ENCODE results near the gene MANSC4.
A peak's percentile ranks its signal among the peaks of the same experiment; 100 is the strongest.
"Not testable (repeated sequence)": the region's sequence is repeated elsewhere in the genome, so short reads cannot be mapped to it uniquely, and the experiment has no call there.

The MANSC4 gene

DNA sequence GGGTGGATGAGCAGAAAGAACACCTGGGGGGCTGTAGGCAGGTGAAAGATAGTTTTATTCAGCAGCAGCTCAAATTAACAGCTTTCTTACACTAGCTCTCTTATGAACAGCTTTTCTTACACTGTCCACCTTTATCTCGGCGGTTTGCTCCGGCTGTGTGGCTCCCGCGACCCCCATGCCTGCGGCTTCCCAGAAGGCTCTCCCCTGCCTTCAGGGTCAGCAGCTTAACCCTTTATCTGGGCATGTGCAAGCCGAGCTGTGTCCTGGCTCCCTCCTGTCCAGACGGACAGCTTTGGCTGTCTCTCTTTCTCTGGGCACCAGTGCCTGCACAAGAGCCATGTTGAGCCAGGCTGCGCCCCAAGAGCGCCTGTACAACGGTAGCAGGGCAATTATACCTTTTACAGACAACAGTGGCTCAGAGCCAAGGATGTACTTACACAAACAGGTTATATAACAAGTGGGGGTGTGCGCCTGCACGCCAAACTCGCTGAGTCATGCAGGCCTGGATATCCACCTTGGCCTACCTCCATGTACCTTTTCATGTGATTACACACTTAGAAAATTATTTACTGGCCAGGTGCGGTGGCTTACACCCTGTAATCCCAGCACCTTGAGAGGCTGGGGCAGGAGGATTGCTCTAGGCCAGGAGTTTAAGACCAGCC, 28.5 kb downstream of the MANSC4 start:
- peak in 1 of 5 experiments; percentile 20 for DNase-seq

- no peak for DNase-seq
Observed at GRCh38 chr12:27747111-27747820, 32.8 kb downstream of the MANSC4 start.

GRCh38 chr12:27745734-27746133, 34.3 kb downstream of the MANSC4 start:
- DNase-seq: not testable (repeated sequence)

- DNase-seq: no peak
Observed at GRCh38 chr12:27743601-27744000, 36.4 kb downstream of the MANSC4 start.

GRCh38 chr12:27734321-27734720, 45.7 kb downstream of the MANSC4 start:
- not testable (repeated sequence) for DNase-seq

DNA sequence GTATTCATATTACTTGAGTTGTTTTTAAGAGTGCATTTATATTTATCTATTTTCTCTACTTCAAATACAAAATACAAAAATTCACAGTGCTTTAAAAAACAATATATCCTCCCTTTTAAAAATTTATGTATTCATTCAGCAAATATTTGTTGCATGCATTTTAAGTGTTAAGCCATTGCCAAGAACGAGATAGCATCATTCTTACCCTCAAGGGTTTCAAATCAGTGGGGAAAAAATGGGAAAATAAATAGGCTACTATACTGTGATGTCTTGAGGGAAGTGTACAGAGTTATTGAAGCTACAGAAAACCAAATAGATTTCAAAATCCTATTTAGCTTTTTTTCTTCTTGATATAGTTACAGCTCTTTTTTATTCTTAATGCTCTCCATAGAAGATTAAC, 46.2 kb downstream of the MANSC4 start:
- DNase-seq: no peak

GRCh38 chr12:27733052-27733656, 46.9 kb downstream of the MANSC4 start:
- peak in 1 of 5 experiments; percentile 53 for DNase-seq

DNA sequence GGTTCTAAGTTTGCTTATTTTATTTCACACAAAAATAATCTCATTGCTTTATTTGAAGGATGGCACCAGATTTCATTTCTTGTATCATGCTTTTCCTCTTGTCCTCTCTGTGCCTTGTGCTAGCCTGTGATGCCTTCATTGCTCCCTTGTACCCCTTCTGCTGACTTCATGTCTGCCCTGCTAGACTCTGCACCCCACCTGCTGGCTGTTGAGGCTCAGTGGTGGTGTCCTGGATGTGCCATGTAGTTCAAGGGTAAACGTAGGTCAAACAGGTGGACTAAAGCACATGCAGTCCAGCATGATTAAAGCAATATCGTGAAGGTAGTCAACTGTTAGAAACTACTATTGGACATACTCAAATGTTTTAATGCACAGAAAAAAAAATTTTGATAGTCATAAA, 47.8 kb downstream of the MANSC4 start:
- DNase-seq: peak in 1 of 5 experiments; percentile 47

GRCh38 chr12:27730097-27730588, 49.9 kb downstream of the MANSC4 start:
- DNase-seq: no peak

DNA sequence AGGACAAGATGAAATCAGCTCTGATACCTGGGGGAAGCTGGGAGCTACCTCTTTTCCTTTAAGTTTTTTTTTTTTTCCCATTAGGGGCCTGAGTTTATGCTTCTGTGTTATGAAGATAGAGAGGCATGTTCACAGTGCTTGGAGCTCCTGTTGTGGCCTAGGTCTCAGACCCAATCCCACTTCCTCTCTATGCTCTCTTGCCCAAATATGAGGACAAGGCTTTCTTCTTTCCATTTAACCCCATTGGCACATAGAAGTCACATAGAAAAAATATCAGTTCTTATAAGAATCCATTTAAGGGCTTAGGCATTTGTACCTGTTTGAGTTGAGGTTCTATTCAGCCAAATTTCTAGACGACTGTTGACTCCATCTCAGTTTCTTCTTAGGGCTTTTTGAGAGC, 56.8 kb downstream of the MANSC4 start:
- no peak for DNase-seq
